RKO (cell line): ENCODE measurements around the gene LTO1.
"Not testable (repeated sequence)": the region's sequence is repeated elsewhere in the genome, so short reads cannot be mapped to it uniquely, and the experiment has no call there.

Experiments used
- DNase-seq: peaks from one replicate; pipeline ENCODE4 v3.0.0-alpha.2; 2016; ENCODE audit warnings: low spot score

Gene LTO1

GRCh38 chr11:69700278-69701140, 25.4 kb upstream of the LTO1 start:
- DNase-seq = no peak

- DNase-seq = no peak
Measured at GRCh38 chr11:69699213-69699612, 24.1 kb upstream of the LTO1 start.

- no peak for DNase-seq
Measured at GRCh38 chr11:69698362-69698761, 23.2 kb upstream of the LTO1 start.

DNA sequence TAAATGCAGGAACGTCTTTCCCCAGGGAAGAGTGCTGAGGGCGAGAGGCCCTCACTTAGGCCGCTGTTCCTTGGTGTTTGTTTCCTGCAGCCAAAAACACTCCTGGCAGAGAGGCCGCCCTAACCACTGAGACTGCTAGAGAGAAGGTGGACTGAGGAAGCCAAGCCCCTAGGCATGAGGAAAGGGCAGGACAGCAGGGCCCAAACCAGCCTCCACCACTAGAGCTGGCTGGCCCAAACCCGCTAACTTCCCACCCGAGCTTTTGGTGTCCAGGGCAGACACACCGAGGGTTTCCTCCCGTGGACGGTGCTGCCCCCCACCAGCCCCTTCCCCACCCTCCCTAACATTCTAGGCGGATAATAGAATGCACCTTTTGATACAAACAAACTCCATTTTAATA, 22.7 kb upstream of the LTO1 start:
- no peak for DNase-seq

GRCh38 chr11:69697469-69697843, 22.3 kb upstream of the LTO1 start:
- no peak for DNase-seq

DNA sequence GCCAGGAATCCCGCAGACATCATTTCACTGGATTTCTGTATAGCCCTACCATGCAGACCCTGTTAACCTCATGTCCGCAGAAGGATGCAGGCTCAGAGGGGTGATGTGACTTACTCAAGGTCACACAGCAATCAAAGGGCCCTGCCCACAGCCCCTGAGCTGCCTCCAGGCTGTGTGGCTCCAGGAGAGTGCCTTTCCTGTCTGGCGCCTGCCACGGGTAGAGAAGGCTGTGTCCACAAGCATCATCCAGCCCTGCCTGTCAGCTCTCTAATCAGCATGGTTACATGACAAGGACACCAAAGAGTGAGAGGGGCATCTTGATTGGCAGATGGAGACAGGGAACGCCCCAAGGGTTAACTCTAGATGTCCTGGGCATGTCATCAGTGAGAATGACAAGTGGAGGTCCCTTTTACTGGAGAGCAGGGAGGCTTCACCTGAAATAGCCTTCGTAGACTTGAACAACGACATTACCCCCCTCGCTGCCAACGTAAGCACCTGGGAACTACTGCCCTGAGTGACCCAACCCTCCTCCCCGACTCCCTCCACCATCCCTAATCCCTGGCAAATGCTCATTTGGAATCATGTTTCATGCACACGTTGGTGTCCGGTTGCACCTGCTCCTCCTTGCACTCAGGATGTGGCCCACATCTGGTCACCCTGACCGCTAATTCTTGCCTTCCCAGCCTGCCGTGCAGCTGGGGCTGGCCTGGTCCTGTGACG, 21.8 kb upstream of the LTO1 start:
- no peak for DNase-seq

DNA sequence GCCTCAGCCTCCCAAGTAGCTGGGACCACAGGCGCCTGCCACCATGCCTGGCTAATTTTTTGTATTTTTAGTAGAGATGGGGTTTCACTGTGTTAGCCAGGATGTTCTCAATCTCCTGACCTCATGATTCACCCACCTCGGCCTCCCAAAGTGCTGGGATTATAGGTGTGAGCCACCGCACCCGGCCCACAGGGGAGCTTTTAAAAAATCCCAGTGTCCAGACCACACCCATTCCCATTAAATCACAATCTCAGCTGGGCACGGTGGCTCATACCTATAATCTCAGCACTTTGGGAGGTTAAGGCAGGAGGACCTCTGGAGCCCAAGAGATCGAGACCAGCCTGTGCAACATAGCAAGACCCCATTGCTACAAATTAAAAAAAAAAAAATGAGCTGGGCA, 20.8 kb upstream of the LTO1 start:
- not testable (repeated sequence) for DNase-seq

GRCh38 chr11:69695581-69695980, 20.4 kb upstream of the LTO1 start:
- no peak for DNase-seq

DNA sequence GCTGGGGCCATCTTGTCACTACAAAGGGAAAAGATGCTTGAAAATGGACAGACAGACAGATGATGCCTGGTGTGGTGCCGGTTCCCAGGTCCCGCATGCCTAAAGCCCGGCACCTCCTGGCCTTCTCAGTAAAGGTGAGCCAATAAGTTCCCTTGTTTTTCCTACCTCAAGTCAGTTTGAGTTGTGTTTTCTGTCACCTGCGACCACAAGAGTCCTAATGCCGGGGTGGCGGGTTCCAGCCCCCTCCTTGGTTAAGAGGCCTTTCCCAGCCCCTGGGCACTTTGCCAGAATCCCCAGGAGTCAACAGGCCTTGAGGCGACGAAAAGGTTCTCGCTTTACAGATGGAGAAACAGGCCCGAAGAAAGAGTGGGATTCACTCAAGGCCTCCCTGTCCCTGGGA, 19.6 kb upstream of the LTO1 start:
- DNase-seq = no peak

GRCh38 chr11:69692422-69692821, 17.3 kb upstream of the LTO1 start:
- DNase-seq = no peak

DNA sequence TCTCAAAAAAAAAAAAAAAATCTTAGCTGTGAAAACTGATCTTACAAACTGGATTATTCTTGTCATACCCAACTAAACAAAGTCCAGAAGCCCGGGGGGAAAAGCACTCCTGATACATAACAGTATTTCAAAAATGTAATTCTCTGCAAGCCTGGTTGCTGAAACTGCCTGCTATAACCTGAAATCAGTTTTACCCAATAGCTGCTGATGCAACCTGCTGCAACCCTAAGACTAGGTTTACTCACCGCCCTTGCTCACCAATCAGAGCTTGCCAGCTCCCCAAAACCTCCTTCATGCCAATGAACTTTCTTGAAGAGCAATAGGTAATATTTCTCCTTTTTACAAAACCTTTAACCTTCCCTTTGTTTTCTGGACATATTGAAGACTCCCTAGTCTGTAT, 16.3 kb upstream of the LTO1 start:
- peak; percentile 72 for DNase-seq

DNA sequence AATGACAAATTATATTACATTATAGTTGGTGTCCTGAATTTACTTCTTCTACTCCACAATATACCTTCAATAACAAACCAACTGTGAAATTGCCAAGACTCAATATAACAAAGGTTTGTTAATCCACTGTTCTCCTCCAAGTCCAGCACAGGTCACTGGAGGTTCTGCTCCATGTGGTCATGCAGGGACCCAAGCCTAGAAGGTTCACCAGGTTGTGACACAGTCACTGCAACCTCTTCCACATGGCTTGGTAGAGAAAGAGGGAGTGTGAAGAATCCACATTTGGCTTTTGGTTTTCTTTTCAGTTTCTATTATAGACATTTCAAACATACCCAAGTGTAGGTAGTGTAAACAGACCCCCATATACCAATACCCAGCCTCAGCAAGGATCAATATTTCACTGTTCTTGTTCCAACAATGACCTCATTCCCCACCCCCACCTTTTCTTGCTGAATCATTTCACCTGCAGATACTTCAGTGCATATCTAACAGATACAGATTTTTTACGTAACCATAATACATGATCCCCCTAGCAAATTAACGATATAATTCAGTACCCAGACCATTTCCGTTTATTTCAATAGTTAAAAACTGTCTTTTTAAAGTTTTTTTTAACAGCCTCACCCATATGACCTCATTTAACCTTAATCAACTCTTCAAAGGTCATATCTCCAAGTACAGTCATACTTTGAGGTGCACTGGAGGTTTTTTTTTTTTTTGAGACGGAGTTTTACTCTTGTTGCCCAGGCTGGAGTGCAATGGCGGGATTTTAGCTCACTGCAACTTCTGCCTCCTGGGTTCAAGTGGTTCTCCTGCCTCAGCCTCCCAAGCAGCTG, 14.5 kb upstream of the LTO1 start:
- DNase-seq = no peak

DNA sequence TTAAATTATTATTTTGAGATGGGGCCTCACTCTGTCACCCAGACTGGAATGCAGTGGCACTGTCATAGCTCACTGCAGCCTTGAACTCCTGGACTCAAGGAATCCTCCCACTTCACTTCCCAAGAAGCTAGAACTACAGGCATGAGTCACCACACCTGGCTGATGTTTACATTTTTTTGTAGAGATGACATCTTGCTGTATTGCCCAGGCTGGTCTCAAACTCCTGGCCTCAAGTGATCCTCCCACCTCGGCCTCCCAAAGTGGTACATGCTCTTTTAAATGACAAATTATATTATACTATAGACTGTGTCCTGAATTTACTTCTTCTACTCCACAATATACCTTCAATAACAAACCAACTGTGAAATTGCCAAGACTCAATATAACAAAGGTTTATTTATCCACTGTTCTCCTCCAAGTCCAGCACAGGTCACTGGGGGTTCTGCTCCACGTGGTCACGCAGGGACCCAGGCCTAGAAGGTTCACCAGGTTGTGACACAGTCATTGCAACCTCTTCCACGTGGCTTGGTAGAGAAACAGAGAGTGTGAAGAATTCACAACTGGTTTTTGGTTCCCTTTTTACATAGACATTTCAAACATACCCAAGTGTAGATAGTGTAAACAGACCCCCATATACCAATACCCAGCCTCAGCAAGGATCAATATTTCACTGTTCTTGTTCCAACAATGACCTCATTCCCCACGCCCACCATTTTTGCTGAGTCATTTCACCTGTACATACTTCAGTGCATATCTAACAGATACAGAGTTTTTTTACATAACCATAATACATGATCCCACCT, 13.0 kb upstream of the LTO1 start:
- not testable (repeated sequence) for DNase-seq

DNA sequence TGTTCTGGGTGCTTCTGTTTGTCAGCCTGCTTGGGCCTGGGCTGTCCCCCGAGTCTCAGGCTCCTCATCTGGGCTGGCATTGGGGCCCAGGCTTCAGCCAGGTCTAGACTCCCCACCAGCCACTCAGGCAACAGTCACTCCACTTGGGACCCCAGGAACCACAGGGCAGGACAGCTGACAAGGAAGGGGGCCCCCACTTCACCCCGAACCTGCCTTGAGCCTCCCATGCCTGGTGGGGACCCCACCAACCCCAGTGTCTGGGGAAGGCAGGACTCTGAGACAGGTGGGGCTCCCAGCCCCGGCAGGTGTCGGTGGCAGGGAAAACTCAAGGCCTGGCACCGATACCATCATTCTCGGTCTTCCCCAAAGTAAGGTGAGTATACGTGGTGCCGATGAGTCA, 11.7 kb upstream of the LTO1 start:
- no peak for DNase-seq

- no peak for DNase-seq
Measured at GRCh38 chr11:69686452-69686851, 11.3 kb upstream of the LTO1 start.

DNA sequence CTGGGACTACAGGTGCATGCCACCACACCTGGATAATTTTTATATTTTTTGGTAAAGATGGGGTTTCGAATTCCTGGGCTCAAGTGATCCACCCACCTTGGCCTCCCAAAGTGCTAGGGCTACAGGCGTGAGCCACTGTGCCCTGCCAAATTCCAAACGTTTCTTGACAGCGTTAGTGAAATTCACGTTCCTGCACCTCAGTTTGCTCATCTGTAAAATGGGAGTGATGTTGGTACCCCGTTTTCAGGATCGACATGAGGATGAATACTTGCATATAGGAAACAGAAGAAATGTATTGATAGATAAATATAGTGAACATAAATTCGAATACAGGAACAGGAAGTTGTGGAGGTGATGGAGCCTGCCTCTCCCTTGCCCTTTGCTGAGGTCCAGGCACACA, 10.2 kb upstream of the LTO1 start:
- DNase-seq = no peak

DNA sequence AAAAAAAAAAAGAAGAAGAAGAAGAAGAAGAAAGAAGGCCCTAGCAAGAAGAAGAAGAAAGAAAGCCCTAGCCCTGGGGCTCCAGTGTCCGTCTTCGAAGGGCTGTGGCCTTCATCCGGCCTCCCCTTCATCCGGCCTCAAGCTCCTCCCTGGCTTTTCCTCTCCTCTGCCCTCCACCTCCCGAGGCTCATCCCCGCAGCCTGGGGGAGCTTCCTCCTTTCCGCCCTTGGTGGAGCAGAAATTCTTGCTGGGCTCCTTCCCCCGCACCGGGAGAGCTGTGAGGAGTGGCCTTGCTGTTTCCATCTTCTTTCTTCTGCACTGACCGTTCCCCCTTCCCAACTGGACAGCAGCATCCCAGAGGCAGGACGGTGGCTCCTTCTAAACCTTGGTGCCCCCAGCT, 9.5 kb upstream of the LTO1 start:
- no peak for DNase-seq

DNA sequence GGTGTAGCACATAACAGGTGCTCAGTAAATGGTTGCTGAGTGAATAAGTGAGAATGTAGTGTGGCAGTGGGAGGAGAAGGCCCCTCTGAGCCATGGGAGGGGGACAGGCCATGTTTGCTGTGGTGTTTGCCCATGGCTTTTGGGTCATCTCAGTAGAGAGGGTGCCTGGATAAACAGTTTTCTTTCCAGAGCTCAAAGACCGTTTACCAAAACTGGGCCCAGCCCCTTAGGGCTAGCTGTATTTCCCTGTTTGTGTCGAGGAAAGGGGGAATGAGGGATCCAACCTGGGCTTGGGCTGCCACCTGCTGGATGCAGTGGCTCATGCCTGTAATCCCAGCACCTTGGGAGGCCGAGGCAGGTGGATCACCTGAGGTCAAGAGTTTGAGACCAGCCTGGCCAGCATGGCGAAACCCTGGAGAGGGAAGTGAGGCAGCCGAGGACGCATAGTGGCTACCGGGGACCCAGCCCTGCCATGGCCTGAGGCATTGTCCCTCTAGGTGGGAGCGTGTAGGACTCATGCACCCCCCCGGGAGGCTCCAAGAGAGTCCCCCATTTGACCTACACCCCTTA, 8.7 kb upstream of the LTO1 start:
- DNase-seq = no peak

- DNase-seq = no peak
Measured at GRCh38 chr11:69682681-69683326, 7.7 kb upstream of the LTO1 start.

DNA sequence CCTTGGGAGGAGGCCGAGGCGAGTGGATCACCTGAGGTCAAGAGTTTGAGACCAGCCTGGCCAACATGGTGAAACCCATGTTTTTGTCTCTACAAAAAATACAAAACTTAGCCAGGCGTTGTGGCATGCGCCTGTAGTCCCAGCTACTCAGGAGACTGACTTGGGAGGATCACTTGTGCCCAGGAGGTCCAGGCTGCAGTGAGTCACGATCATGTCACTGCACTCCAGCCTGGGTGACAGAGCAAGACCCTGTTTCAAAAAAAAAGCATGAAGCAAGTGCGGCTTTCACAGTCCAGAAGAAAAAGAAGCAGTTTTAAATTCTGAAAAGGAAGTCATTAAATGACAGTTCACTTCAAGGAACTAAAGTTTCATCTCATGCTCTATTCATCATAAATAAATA, 7.1 kb upstream of the LTO1 start:
- DNase-seq = no peak

- no peak for DNase-seq
Measured at GRCh38 chr11:69680688-69681087, 5.5 kb upstream of the LTO1 start.
